ENCODE data around the gene BBS10. TPM values are rescaled to one million over a fixed set of nuclear protein-coding genes. Genes with fewer than 3 reads are reported as not detected.

BBS10 gene
- total RNA-seq, 1 experiment from 2014 or later, result 7.5 TPM

- H3K9me3 ChIP-seq (ENCODE audit: low read length), result no peaks in the 10 kb centered on the region
- no peaks in the 10 kb centered on the region; the same call in 1 of the 2 replicates for H3K36me3 ChIP-seq (ENCODE audit: low read depth, low read length)
- 0 out of 2 replicates have a peak, but pooled peaks cover 4% of the 10 kb centered on the region for H3K4me1 ChIP-seq (ENCODE audit: insufficient read depth, low read length)
- intact Hi-C loops (cut with micrococcal nuclease), result no loop called here
- POLR2A ChIA-PET (ENCODE audit: unreplicated experiment), result no interaction called here
- H3K9ac ChIP-seq (ENCODE audit: low read length), result no peak overlapping the region
- no peaks in the 10 kb centered on the region for H3K9me2 ChIP-seq (replicated peaks; ENCODE audit: low read length)
- no peaks in the 10 kb centered on the region for H3F3A ChIP-seq (ENCODE audit: low read length, unreplicated experiment)
- CTCF ChIA-PET, result no interaction called here
- no TSS peak for BruUV-seq (replicated peaks)
- no peak overlapping the region for H3K4me3 ChIP-seq (ENCODE audit: low read length)
- H3K27me3 ChIP-seq (ENCODE audit: low read length), result no peaks in the 10 kb centered on the region
- no peak overlapping the region for H3K27ac ChIP-seq (ENCODE audit: low read length)
- TF ChIP-seq EZH2phosphoT487 (IDR thresholded peaks at IDR 0.05; ENCODE audit: borderline replicate concordance, low read length) (no peak), EZH2 (IDR thresholded peaks at IDR 0.05; ENCODE audit: low read length, unreplicated experiment) (no peak)
- TF ChIP-seq, protein P1, sequence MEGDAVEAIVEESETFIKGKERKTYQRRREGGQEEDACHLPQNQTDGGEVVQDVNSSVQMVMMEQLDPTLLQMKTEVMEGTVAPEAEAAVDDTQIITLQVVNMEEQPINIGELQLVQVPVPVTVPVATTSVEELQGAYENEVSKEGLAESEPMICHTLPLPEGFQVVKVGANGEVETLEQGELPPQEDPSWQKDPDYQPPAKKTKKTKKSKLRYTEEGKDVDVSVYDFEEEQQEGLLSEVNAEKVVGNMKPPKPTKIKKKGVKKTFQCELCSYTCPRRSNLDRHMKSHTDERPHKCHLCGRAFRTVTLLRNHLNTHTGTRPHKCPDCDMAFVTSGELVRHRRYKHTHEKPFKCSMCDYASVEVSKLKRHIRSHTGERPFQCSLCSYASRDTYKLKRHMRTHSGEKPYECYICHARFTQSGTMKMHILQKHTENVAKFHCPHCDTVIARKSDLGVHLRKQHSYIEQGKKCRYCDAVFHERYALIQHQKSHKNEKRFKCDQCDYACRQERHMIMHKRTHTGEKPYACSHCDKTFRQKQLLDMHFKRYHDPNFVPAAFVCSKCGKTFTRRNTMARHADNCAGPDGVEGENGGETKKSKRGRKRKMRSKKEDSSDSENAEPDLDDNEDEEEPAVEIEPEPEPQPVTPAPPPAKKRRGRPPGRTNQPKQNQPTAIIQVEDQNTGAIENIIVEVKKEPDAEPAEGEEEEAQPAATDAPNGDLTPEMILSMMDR (conservative IDR thresholded peaks at IDR 0.05; ENCODE audit: low read depth, low read length), result no peak
- no peaks in the 10 kb centered on the region for H3K79me2 ChIP-seq (ENCODE audit: low read length)
- DNase-seq, result no peak
- no peak for ATAC-seq
- H2AFZ ChIP-seq (ENCODE audit: low read length), result no peak overlapping the region
- no peak overlapping the region for H3K4me2 ChIP-seq (ENCODE audit: low read length)
- H4K20me1 ChIP-seq (ENCODE audit: low read length), result no peaks in the 10 kb centered on the region
These were observed 7.9 kb upstream of the BBS10 start for GRCh38 chr12:76356071-76356470.

DNA sequence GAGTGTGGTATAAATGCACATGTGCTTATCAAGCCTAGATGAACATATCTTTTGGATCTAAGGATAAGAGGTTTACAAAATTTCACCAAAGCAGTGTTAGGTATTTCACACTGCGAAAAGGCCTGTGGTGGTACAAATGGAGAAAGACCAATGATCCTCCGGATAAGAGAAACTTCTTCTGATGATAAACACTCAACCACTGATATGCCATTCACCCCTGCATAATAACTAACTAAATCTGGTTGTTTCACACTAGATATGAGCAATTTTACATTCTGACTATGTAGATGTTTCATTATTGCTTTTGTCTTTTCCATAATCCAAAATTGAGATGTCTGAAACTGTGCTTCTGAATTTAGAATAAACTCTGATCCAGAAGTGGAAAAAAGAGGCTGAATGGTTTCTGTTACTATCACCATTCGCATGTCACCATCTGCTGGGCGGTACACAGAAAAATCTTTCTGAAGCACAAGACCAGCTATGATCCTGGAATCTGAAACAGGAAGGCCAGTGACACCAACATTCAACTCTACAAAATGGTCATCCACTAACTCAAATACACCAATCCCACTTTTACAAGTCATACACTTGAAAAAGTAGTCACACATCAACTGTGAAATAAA, 1.3 kb downstream of the BBS10 start:
- no TSS peak for BruUV-seq (replicated peaks)
- Histone ChIP-seq H3K4me1 (ENCODE audit: insufficient read depth, low read length) (peaks cover 17% of the 10 kb centered on the region), H3K36me3 (ENCODE audit: low read depth, low read length) (no peaks in the 10 kb centered on the region), H3K27ac (ENCODE audit: low read length) (no peak overlapping the region), H3K9me2 (replicated peaks; ENCODE audit: low read length) (no peaks in the 10 kb centered on the region), H4K20me1 (ENCODE audit: low read length) (0 out of 2 replicates have a peak, but pooled peaks cover 4% of the 10 kb centered on the region), H3K4me3 (ENCODE audit: low read length) (peak overlapping the region; percentile 92), H3K27me3 (ENCODE audit: low read length) (no peaks in the 10 kb centered on the region), H3K79me2 (ENCODE audit: low read length) (peaks cover 37% of the 10 kb centered on the region), H3F3A (ENCODE audit: low read length, unreplicated experiment) (no peaks in the 10 kb centered on the region), H3K4me2 (ENCODE audit: low read length) (peak overlapping the region; percentile 93), H3K9me3 (ENCODE audit: low read length) (no peaks in the 10 kb centered on the region), H3K9ac (ENCODE audit: low read length) (peak overlapping the region; percentile 78), H2AFZ (ENCODE audit: low read length) (peak overlapping the region; percentile 85; the same call in 1 of the 2 replicates)
- ChIA-PET CTCF (interaction anchor here (0.6 to 1.9 kb wide), 7 partner anchors 13 to 862 kb away, joined by 3 to 8 read pairs (median 4); no protein-coding TSS in a partner anchor), POLR2A (ENCODE audit: unreplicated experiment) (interaction anchor here (0.5 to 0.7 kb wide), 3 partner anchors 87 to 315 kb away, joined by 3 to 4 read pairs (median 4); partner anchors contain the start of gene PHLDA1)
- DNase-seq (peak; percentile 70), ATAC-seq (peak; percentile 51)
- intact Hi-C loops (cut with micrococcal nuclease), result loop anchor here (1.0 to 10.0 kb wide), 8 partner anchors 108 to 835 kb away; partner anchors contain the start of genes KRR1, NAP1L1 and OSBPL8
- no peak for TF ChIP-seq EZH2 (IDR thresholded peaks at IDR 0.05; ENCODE audit: low read length, unreplicated experiment)
- TF ChIP-seq, protein P1 (conservative IDR thresholded peaks at IDR 0.05; ENCODE audit: low read depth, low read length), result peak; percentile 76

DNA sequence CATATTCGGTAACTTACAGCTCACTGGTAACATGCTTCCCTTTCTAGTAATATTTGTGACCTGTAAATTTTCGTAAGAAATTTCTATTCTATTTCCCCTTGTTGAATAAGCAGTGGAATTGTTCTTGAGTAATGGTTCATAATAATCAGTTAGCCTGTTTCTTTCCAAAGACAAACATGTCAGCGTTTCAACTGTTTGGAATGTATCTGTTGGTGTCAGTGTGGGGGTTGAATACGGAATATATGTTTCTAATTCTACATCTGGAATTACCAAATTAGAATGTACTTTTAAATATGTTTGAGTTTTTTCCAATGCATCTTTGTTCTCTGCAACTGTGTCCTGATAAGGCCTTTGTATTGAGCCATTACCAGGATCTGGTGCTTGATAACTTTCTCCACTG, 2.0 kb downstream of the BBS10 start:
- Histone ChIP-seq H3K79me2 (ENCODE audit: low read length) (peaks cover 37% of the 10 kb centered on the region), H3K4me1 (ENCODE audit: insufficient read depth, low read length) (peaks cover 24% of the 10 kb centered on the region), H4K20me1 (ENCODE audit: low read length) (0 out of 2 replicates have a peak, but pooled peaks cover 4% of the 10 kb centered on the region), H3K36me3 (ENCODE audit: low read depth, low read length) (no peaks in the 10 kb centered on the region), H3K27ac (ENCODE audit: low read length) (no peak overlapping the region), H3K4me3 (ENCODE audit: low read length) (0 out of 2 replicates have a peak overlapping the region, but pooled peaks have one; percentile 92), H3F3A (ENCODE audit: low read length, unreplicated experiment) (no peaks in the 10 kb centered on the region), H3K9me3 (ENCODE audit: low read length) (no peaks in the 10 kb centered on the region), H3K9me2 (replicated peaks; ENCODE audit: low read length) (no peaks in the 10 kb centered on the region), H3K4me2 (ENCODE audit: low read length) (peak overlapping the region; percentile 93; the same call in 1 of the 2 replicates), H3K9ac (ENCODE audit: low read length) (no peak overlapping the region), H3K27me3 (ENCODE audit: low read length) (no peaks in the 10 kb centered on the region), H2AFZ (ENCODE audit: low read length) (no peak overlapping the region)
- TF ChIP-seq EZH2phosphoT487 (IDR thresholded peaks at IDR 0.05; ENCODE audit: borderline replicate concordance, low read length), result no peak
- no peak for TF ChIP-seq EZH2 (IDR thresholded peaks at IDR 0.05; ENCODE audit: low read length, unreplicated experiment)
- TF ChIP-seq, protein P1 (conservative IDR thresholded peaks at IDR 0.05; ENCODE audit: low read depth, low read length), result no peak
- intact Hi-C loops (cut with micrococcal nuclease), result loop anchor here (2.0 to 10.0 kb wide), 6 partner anchors 109 to 834 kb away; partner anchors contain the start of genes KRR1 and OSBPL8
- ATAC-seq, result no peak
- POLR2A ChIA-PET (ENCODE audit: unreplicated experiment), result interaction anchor here (0.5 kb wide), 1 partner anchor 187 kb away, joined by 3 read pairs; no protein-coding TSS in a partner anchor
- BruUV-seq (replicated peaks), result no TSS peak
- CTCF ChIA-PET, result no interaction called here
- no peak for DNase-seq

All from PC-3 (cell line).